Stimulated activated CD8-positive, alpha-beta memory T cell treated with anti-CD3 and anti-CD28 coated beads, Interleukin-4, amount 100 ng/mL, for 48 hours (primary cell): ENCODE data around the gene DARS1.
A peak's percentile ranks its signal among the peaks of the same experiment; 100 is the strongest.

Experiments
- DNase-seq: peaks from one replicate; pipeline ENCODE4 v3.0.0-alpha.2; 2020

The DARS1 gene

DNA sequence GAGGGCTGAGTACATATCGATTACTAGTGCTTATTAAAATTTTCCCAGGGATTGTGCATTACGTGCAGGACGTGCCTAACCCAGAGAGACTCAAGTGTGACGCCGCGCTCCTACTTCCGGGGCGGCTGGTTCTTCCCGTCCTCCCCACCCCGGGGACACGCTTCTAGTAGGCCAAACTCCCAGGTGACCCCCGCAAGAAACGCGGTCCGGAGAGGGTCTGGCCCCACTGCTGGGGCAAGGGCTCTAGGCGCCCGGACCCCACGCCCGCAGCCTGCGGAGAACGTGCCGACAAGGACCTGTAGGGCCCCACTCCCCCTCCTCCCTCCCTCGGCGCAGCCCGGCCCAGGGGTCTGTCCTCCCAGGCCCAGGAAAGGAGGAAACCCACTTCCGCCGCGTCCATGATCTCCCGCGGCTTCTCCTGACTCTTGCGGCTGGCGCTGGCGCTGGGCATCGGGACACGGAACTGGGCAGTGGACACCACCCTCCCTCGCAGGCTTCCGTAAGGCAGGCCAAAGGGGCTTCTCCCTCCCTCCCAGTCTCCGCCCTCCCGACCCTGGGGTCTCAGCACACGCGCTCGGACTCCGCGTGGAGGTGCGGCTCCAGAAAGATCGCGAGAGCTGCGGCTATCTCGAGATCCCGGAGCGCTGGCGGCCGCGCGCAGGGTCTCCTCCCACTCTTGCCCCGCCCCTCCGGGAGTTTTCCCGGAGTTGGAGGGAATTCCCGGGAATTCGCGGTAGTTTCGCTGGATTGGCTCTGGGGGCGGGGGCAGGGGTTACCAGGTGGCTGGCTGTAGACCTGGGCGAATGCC is at the start of gene DARS1:
TSS of gene DARS1 (minus strand) at position 609 of the 808 bp plus-strand sequence. CDS start at position 451, 158 bp downstream.
- peak; percentile 89 for DNase-seq

DNA sequence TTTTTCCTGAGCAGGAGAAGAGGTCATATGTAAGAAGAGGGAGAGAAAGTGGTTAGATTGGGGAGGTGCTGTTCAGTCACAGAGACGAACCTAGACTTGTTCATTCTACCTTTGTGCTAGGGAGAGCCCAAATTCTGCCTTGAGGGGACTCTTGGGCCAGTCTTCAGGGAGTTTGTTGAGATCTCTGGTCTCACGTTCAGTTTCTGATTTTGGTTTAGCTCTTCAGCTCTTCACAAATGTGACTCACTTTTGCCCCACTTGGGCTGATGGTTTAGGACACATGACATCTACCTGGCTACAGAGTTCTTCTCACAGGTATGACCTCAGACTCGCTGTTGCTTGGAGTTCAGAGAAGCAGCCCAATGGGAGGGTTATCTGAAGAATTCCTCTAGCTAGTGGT is 49.2 kb upstream of the DARS1 start:
- no peak for DNase-seq

DNA sequence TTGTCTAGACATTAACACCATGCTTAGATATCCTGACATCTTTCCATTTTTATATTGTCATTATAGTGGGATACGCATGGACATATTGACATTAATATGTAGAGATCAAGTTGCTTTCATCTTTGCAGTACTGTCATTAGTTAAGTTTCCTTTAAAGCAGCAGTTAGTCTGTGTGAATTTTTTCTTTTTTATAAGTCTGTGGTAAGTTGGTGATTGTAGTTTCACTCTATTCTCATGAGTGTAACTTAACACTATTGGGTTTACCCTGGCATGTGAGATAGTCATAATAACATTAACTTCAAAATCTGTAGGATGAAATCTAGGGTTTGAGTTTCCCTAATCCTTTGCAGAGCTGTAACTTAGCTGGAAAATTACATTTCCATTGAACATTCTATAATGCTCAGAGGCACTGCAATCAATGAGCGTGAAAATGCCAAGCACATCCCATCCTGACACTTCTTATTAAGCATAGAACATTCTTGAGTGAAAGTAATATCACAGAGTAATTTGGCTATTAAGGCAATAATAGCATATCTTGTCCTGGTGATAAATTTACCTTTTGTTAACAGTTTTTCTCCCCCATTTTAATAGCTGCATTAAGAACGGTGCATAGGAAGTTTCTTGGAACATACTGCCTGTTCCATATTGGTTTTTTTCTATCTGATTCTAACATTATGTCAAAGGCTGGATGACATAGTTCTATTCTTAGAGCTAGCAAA is 47.5 kb upstream of the DARS1 start:
- DNase-seq, result no peak

DNA sequence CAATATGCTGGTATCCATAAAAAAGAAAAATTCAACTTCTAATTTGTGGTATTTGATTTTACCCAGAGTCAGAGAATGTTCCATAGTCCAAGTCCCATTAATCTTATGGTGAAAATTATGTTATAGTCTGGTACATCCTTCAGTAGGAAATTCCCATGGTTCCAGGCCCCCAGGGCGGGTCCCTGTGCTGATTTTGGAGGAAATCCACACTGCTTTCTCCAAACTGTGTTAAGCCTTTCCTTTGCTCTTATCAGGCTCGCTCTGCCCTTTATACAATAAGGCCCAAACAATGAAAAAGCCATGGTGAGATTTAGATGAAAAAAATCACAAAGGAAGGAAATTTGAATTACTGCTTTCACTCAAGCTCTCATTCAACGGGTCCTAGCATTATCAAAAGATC is 46.8 kb upstream of the DARS1 start:
- DNase-seq, result no peak

DNA sequence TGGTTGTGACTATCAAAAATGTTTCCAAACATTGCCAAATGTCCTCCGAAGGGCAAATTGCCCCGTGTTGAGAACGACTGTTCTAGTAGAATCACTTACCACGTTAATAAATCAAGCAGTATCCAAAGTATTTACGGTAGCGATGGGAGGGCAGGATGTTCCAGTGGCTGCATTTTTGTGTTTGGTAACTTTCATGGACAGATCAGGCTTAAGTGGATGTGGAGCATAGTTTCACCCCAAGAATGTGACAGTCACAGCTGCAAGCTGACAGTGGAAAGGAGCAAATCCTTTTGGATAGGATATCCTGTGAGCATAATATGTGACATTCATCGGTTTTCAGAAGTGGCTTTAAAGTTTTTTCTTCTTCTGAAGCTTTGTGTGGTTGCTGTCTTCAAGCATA is 46.3 kb upstream of the DARS1 start:
- DNase-seq, result no peak

DNA sequence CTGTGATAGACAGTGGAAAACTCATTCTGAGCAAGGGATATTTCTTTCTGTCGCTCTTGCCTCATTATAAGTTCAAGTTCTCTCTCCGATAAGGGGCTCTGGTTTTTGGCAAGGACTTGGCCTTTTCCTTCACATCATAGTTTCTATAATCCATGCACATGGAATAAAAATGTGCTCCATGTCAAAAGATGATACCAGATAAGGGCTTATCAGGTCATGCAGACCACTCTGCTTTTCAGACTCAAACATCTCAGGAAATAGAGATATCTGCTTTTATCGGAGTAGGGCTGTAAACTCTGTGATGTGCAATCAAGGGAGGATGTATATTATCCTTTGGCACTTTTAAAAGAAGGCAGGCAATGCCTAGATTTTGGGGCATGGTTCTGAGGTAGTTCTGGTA is 45.0 kb upstream of the DARS1 start:
- no peak for DNase-seq

DNA sequence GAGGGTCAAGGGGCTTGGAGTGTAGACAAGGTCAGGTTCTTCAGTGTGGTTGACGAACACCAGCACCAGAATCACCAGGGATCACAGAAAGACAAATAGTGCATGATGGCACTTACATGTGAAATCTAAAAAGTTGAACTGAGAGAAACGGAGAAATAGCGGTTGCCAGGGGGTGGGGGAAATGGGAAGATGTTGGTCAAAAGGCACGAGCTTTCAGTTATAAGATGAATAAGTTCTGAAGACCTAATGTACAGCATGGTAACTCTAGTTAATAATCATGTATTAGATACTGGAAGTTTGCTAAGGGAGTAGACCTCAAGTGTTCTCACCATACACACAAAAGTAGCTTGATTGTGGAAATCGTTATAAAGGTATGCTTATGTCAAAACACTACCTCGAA is 43.7 kb upstream of the DARS1 start:
- DNase-seq, result no peak

DNA sequence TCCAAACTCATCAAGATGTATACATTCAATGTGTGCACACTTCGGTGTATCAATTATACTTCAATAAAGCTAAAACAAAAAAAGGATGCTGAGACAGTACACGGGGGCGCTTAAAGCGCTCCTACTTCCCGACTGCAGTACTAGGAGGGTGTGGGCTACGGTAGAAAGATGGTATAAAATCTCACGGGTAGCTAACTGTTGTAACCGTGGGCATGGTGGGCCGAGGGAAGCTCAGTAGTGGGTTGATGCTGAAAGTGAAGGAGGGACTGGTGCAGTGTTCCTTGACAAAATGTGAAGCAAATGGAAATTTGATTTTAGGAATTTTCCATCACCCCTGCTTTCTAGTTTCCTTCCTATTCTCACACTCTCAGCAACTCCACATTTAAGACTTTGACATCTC is 42.6 kb upstream of the DARS1 start:
- no peak for DNase-seq

DNA sequence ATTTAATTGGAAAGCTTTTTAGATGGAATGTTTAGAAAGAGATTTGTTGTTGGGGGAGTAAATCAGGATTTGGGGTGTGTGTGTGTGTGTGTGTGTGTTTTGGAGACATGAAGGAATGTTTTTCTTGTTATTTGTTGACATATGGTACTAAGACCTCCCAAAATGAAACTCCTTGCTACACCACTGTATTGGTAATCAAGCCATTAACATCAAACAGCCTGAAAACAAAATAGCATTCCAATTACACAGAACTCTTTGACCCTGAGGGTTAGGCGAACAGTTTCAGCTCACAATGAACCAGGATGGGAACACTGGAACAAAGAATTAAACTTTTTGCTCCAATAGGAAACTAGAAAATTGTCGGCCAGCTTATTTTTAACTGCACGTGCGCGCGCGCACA is 41.7 kb upstream of the DARS1 start:
- DNase-seq, result no peak

DNA sequence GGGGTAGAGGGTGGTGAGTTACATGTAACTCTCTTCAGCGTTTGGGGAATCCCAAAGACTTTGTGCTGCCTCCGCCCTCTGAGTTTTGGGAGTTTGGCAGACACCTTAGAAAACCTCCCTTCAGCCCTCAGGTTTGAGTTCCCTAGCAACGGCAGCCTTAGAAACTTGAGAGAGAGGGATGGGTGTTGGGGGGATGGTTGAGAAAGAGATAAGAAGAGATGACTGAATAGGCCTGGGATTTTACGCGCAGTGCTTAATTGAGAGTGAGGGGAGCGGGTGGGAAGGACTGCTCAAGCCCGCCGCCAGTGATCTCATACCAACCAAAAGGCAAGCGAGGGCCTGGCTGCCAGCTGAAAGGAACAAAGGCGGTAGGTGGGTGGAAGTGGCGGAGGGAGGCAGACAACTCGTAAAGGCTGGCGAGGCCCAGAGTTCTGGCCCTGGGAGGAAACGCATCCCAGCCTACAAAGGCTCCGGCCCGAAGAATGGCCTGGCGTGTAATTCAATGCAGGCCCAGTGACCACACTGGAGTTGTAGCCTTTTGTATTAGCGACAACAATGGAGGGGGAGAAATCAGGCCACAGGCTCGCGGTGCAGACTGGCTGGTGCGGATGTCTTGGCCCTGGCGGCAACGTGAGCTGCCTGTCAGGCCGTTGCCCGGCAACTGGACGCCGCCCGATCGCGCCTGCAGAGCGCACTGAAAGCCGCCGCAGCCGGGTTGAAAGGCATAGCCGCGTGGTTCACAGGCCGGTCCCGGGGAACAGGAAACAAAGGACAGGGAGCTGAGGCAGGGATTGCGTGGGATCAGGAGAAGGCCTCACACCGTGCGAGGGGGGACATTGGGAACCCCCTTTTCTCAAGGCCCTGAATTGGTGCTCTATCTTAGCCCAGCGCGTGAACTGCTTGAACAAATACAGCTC is 39.9 kb upstream of the DARS1 start:
- DNase-seq, result peak; percentile 43

DNA sequence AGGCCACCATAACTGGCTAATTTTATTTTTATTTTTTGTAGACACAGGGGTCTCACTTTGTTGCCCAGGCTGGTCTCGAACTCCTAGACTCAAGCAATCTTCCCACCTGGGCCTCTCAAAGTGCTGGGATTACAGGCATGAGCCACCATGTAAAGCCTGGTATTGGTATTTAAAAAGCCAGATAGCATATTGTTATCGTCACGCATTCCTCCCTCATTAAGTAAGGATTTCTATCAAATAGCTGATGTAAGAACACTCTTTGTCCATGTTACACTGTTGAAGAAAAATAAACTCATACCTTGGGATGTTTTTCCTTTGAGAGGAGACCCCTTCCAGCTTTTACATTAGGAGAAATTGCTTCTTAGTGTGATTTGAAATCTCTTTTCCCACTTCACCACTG is 39.2 kb upstream of the DARS1 start:
- DNase-seq, result no peak

DNA sequence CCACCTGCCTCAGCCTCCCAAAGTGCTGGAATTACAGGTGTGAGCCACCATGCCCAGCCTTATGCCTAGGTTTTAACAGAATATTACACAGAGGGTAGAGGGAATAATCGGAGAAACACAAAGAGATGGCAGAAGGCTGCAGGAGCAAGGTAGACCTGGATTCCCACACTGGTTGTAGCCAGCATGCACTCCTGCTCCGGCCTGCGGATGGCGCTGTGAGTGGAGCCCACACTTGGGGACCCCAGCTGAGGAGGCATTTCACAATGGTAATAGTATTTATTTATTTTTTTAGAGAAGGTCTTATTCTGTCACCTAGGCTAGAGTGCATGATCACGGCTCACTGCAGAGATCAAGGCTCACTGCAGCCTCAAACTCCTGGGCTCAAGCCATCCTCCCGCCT is 38.8 kb upstream of the DARS1 start:
- no peak for DNase-seq

DNA sequence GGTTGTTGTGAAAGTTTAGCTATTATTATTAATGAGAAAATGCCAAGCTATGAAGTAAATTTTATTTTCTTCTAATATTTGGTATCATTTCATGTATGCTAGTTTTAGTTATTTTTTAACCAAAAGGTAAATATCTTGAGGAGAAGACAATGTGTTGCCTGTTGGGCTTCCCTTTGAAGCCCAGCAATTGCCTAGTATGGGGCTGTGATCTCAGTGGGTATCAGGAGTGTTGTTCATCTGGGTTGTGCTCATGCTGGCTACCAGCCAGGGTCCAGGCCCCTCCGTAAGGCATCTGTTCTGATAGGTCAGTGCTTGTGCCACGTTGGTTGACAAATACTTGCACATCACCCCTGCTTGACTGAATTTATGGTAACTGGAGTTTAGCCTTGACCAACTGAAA is 38.0 kb upstream of the DARS1 start:
- no peak for DNase-seq

DNA sequence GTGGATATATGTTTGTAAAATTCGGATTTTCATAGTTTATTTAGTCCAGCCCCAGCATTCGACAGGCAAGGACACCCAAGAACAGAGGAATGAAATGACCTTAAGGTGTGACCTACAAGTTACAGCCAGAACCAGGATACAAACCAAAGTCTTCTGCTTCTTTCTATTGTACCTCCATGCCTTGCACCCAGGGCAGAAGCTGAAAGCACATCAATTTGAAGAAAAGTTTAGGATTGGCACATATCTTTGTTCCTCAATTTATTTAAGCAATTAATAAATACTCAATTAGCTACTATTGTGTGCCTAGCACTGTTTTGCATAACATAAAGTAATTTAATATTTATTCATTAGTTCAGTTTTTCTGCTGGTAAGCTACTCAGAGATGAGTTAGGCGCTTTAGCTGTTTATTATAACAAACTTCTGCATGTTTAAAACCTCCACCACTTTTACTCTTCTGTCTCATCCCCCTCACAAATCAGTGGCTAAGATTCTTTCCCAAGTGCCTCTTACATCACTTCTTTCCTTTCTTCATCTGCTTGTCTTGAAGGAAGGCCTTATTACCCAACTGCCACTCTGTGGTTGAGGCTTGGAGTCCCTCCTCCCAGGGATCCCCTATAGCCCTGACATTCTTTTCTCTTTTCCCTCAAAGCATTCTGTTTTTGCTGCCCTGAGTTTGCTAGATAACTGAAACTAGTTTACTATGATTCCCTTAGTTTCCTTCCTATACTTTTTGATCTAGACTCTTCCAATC is 37.1 kb upstream of the DARS1 start:
- no peak for DNase-seq

DNA sequence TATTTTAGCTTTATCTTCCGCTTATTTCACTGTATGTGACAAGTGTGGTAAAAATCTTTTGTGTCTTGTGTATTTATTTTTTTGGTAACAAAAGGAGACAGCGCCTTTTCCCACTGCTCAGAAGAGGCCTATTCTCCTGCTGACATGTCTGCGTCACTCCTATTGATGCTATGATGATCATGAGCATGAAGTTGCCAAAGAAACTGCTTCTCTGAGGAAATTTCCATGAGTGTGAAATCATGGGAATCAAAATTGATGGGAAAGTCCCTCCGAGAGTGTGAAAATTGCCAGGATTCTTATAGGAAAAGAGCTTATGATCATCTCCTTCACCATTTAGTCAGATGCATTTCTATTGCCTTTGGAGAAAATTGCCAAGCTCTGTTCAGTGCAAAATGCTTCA is 36.5 kb upstream of the DARS1 start:
- DNase-seq, result no peak

DNA sequence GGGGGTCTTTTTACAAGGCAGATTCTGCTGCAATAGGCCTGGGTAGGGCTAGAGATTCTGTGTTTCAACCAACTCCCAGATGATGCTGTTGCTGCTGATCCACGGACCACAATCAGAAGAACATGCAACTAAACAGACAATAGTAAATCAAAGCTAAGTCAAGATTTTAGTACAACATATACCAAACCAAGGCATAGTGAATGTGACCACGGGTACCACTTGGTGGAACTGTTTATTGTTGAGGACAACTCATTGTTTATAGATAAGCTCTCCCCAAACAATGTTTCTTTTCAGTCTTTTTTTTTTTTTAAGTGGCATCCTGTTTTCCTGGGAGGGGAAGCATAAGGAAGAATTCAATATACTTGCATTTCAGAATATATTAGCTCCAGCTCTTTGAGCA is 36.0 kb upstream of the DARS1 start:
- DNase-seq, result no peak

DNA sequence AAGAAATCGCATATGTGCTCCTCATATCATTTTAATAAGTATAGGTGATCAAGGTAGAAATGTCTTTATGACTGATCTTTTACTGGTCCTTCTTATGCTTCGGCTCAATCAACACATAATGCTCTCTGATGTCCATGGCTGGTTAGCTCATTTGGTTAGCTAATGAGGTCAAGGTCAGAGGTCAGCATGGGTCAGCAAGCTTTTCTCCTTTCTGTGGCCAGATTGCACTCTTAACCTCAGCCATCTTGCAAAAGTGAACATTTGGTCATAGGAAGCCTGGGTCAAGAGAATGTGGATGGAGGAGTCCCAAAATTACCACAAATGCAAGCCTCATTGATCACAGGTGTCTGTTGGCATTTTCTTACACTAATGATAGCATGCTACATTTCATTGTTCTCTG is 35.4 kb upstream of the DARS1 start:
- DNase-seq, result no peak

DNA sequence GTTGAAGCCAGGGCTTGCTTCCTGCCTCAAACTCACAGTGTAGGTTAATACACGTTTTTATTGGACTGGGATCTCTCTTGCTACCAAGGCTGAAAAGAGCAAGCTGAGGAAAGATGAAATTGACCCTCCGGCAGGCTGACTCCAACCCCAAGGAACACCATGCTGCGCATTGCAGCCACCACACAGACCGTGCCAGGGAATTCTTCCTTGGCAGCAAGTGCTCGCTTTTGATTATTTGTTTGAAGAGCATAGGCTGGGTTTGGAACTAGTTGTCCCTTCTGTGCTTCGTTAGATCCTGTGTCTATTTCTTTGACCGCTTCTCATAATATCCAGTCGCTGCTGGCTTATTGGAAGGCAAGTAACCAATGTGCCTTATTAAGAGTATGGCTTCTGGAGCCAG is 34.4 kb upstream of the DARS1 start:
- DNase-seq, result no peak

DNA sequence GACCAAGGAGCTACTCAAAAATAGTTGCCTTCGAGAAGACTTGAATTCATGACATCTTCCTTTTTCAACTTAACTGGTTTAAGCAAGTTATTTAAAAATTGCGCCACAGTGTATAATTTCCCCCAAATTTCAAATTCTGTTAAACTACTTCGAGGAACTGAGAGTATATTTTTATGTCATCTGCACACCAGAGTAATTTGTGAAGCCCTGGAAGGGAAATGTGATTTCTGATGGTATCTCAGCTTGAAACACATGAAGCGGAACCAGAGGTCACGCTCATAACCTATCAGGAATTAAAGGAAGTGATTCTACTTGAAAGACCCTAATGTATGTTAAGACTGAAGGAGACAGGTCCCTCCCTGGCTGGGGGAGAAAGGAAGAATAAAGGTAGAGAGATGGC is 33.9 kb upstream of the DARS1 start:
- no peak for DNase-seq

DNA sequence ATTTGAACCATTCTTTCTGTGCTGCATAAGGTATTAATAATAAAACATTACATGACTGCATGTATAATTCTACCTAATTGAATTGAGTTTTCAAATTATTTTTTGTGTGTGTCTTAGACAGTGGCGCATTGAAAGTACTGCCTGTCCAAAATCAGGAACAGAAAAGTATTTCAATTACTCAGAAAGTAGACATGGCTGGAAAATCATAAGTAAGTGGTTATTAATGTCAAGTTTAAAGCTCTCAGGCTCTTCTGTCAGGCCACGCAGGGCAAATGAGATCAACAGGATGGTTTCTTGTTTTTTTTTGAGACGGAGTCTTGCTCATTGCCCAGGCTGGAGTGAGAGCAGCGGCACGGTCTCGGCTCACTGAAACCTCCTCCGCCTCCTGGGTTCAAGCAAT is 32.4 kb upstream of the DARS1 start:
- no peak for DNase-seq

DNA sequence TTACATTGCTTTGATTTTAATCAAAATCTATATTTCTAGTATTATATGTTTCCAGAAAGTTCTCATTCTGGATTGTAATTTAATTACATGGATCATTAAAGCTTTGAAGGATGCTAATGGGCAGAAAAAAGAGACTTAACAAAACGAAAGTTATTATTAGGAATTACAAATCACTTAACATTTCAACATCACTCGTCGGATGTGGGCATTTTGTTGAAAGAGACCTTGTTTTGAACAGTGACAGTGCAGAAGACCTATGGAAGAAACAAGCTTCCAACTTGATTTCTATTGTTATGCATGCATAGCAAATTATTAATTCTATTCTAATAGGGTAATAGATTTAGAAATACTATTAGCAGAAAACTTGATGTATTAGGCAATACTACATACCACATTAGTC is 31.4 kb upstream of the DARS1 start:
- no peak for DNase-seq

DNA sequence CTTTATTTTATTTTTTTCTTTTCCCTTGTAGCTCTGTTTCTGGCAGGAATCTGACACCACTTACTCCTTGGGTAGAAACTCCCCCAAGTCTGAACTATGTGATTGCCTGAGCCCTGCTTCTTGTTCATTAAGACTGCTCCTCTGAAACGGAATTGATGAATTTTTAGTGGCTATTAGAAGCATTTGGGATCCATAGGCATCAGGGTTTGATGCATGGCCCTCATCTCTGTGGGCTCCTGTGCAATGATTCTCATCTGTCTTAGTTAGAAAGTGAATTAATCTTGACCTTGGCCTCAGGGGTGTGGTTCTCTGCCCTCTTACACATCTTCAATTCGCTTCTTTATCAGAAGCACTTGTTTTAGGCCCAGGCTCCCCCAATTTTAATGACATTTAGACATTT is 31.0 kb upstream of the DARS1 start:
- no peak for DNase-seq

DNA sequence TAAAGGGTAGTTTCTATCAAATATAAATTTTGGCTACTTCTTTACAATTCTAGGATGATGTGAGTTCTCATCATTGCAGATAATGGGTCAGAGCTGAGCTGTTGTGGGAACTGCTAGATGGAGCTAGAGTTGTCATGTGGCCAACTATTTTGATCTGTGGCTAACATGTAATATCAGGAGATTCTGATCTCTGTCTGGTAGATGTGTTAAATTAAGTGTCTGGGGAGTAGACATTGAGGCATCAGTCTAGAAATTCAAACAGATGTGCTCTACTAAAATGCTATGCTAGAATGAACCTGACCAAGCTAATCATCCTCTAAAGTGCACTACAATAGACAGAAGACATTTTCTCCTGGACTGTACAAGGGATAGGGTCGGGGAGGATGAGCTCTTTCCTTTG is 30.3 kb upstream of the DARS1 start:
- DNase-seq, result no peak
